ENCODE measurements around the gene COX5B. TPM values are rescaled to one million over a fixed set of nuclear protein-coding genes. Genes with fewer than 3 reads are reported as not detected.
"Not testable (repeated sequence)": the region's sequence is repeated elsewhere in the genome, so short reads cannot be mapped to it uniquely, and the experiment has no call there.

Gene COX5B
- total RNA-seq, 1 experiment from 2014 or later, result 346 TPM

- Mint-ChIP-seq H3K27me3 (ENCODE audit: low read depth) (no peaks in the 10 kb centered on the region; the same call in 1 of the 2 replicates), H3K4me3 (no peak overlapping the region), H3K4me1 (peaks cover 21% of the 10 kb centered on the region), H3K27ac (no peak overlapping the region), H3K36me3 (peaks cover 20% of the 10 kb centered on the region), H3K9me3 (peaks cover 21% of the 10 kb centered on the region)
- POLR2A ChIA-PET, result interaction anchor here (0.6 kb wide), 1 partner anchor 10 kb away, joined by 6 read pairs; no protein-coding TSS in a partner anchor
- ATAC-seq (no peak), DNase-seq (ENCODE audit: low spot score) (no peak)
- TF ChIP-seq GABPB1 (CRISPR knock-in tag; IDR thresholded peaks at IDR 0.05), result no peak
- TF ChIP-seq ZSCAN18 (CRISPR knock-in tag; IDR thresholded peaks at IDR 0.05), result no peak
- TF ChIP-seq HMGA2 (CRISPR knock-in tag; IDR thresholded peaks at IDR 0.05), result no peak
- TF ChIP-seq CBFB (CRISPR knock-in tag; IDR thresholded peaks at IDR 0.05; ENCODE audit: low read depth), result no peak
- no peak for TF ChIP-seq ZNF263 (CRISPR knock-in tag; IDR thresholded peaks at IDR 0.05; ENCODE audit: low read depth)
- TF ChIP-seq IRF1 (CRISPR knock-in tag; IDR thresholded peaks at IDR 0.05), result no peak
- no peak for TF ChIP-seq ZBTB43 (CRISPR knock-in tag; IDR thresholded peaks at IDR 0.05)
- TF ChIP-seq ZNF121 (CRISPR knock-in tag; IDR thresholded peaks at IDR 0.05), result no peak
- no peak for TF ChIP-seq MXD4 (CRISPR knock-in tag; IDR thresholded peaks at IDR 0.05; ENCODE audit: borderline replicate concordance)
- TF ChIP-seq SMAD3 (CRISPR knock-in tag; IDR thresholded peaks at IDR 0.05; ENCODE audit: borderline replicate concordance), result no peak
- CTCF ChIA-PET, result interaction anchor here (0.9 to 1.7 kb wide), 2 partner anchors 21 to 72 kb away, joined by 4 read pairs; no protein-coding TSS in a partner anchor
These were observed 30.8 kb downstream of the COX5B start for GRCh38 chr2:97676620-97677019.

GRCh38 chr2:97677480-97677879, 31.6 kb downstream of the COX5B start:
- CTCF ChIA-PET, result interaction anchor here (0.9 kb wide), 1 partner anchor 71 kb away, joined by 4 read pairs; no protein-coding TSS in a partner anchor

GRCh38 chr2:97678298-97678697, 32.4 kb downstream of the COX5B start:
- no peaks in the 10 kb centered on the region; the same call in 1 of the 2 replicates for H3K27me3 Mint-ChIP-seq (ENCODE audit: low read depth)
- ChIA-PET CTCF (interaction anchor here (1.0 kb wide), 1 partner anchor 13 kb away, joined by 3 read pairs; no protein-coding TSS in a partner anchor), POLR2A (no interaction called here)
- H3K27ac Mint-ChIP-seq, result no peak overlapping the region
- peaks cover 32% of the 10 kb centered on the region for H3K9me3 Mint-ChIP-seq
- H3K4me1 Mint-ChIP-seq, result peaks cover 21% of the 10 kb centered on the region
- no peak overlapping the region for H3K4me3 Mint-ChIP-seq
- no peak for TF ChIP-seq PREB (CRISPR knock-in tag; IDR thresholded peaks at IDR 0.05; ENCODE audit: borderline replicate concordance)
- no peak for TF ChIP-seq MAX (CRISPR knock-in tag; IDR thresholded peaks at IDR 0.05)
- TF ChIP-seq ATF6 (CRISPR knock-in tag; IDR thresholded peaks at IDR 0.05), result no peak
- TF ChIP-seq TCF7 (CRISPR knock-in tag; IDR thresholded peaks at IDR 0.05; ENCODE audit: low read depth), result no peak
- no peak for TF ChIP-seq MLX (CRISPR knock-in tag; IDR thresholded peaks at IDR 0.05)
- TF ChIP-seq ATF1 (CRISPR knock-in tag; IDR thresholded peaks at IDR 0.05), result no peak
- peaks cover 20% of the 10 kb centered on the region for H3K36me3 Mint-ChIP-seq
- ATAC-seq (no peak), DNase-seq (ENCODE audit: low spot score) (no peak)

More at GRCh38 chr2:97677480-97677879, 31.6 kb downstream of the COX5B start:
- POLR2A ChIA-PET, result no interaction called here
- TF ChIP-seq MXD4 (CRISPR knock-in tag; IDR thresholded peaks at IDR 0.05; ENCODE audit: borderline replicate concordance), result no peak
- no peaks in the 10 kb centered on the region; the same call in 1 of the 2 replicates for H3K27me3 Mint-ChIP-seq (ENCODE audit: low read depth)
- H3K36me3 Mint-ChIP-seq, result peaks cover 20% of the 10 kb centered on the region
- no peak for DNase-seq (ENCODE audit: low spot score)
- peaks cover 30% of the 10 kb centered on the region for H3K9me3 Mint-ChIP-seq
- H3K27ac Mint-ChIP-seq, result no peak overlapping the region
- no peak overlapping the region for H3K4me3 Mint-ChIP-seq
- ATAC-seq, result no peak
- peaks cover 21% of the 10 kb centered on the region for H3K4me1 Mint-ChIP-seq

GRCh38 chr2:97687235-97687634, 41.4 kb downstream of the COX5B start:
- H3K27me3 Mint-ChIP-seq (ENCODE audit: low read depth); POLR2A ChIA-PET; H3K4me3 Mint-ChIP-seq; H3K36me3 Mint-ChIP-seq; H3K27ac Mint-ChIP-seq; ATAC-seq; DNase-seq (ENCODE audit: low spot score): not testable (repeated sequence)
- Mint-ChIP-seq H3K4me1 (peaks cover 24% of the 10 kb centered on the region), H3K9me3 (peaks cover 14% of the 10 kb centered on the region)
- CTCF ChIA-PET, result interaction anchor here (1.3 to 1.5 kb wide), 2 partner anchors 13 to 97 kb away, joined by 3 to 4 read pairs; no protein-coding TSS in a partner anchor

Measured in WTC11 (cell line).